AG04450 (cell line): Measurements from ENCODE around the gene DOCK4. TPM values are rescaled to one million over a fixed set of nuclear protein-coding genes. Genes with fewer than 3 reads are reported as not detected.

Source experiments
- CTCF ChIA-PET: fragments of 300-600, 350-600 bp; formaldehyde crosslinking; extraction: SDS; loops from one replicate; lab custom pipeline; 2022; ENCODE audit warnings: antibody characterized with exemption, inconsistent platforms; lab: Charles Lee
- POLR2A ChIA-PET: fragments of 350-600 bp; formaldehyde crosslinking; extraction: SDS; loops from one replicate; lab custom pipeline; 2021; ENCODE audit warnings: antibody characterized with exemption, inconsistent platforms; lab: Yijun Ruan, JAX
- DNase-seq: peaks from one replicate; pipeline ENCODE4 v3.0.0-alpha.2; 2011; ENCODE audit warnings: low read depth, low spot score
- H3K27ac ChIP-seq: one replicate; pipeline ENCODE4 v1.5.1; 2012; ENCODE audit warnings: low read depth, low read length, control low read depth
- H3K27me3 ChIP-seq: one replicate; pipeline ENCODE4 v1.6.0; 2012; ENCODE audit warnings: low read length; ENCODE audit not compliant: control insufficient read depth, insufficient read depth
- H3K4me3 ChIP-seq: 2 replicates; pipeline ENCODE4 v1.5.1; 2011; ENCODE audit warnings: mild to moderate bottlenecking, low read depth, low read length, control low read depth
- H3K9me3 ChIP-seq: 2 replicates; pipeline ENCODE4 v1.5.1; 2012; ENCODE audit warnings: low read length; ENCODE audit not compliant: control insufficient read depth, insufficient read depth
- polyA plus RNA-seq: library from polyadenylated mRNA; depleted of rRNA; stranded (reverse); fragments of >200 nt; gene quantifications from 2 replicates; pipeline ENCODE4 v1.2.3, GENCODE V29; 2011
- TF ChIP-seq, protein P1 (sequence below): IDR thresholded peaks from 2 replicates; pipeline ENCODE4 v1.5.1; 2011; ENCODE audit warnings: low read depth, low read length, control low read depth, inconsistent platforms

DOCK4 gene
- polyA plus RNA-seq, 1 experiment: 12.6 TPM

DNA sequence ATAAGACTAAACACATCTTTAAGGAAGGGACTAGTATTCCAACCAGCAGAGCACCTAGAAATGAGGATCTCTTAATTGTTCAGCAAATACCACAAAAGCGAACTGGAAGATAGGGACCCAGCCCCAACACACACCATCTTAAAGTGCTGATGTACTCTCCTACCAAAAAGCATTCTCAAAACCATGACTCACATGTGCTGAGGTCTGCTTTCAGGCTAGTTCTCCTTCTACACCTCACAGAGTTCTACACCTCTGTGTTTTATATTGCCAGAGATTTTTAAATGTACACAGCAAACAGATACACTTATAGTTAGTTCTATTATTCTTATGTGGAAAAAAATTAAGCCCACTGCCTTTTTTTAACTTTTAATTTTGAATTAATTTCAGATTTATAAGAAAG, 191.9 kb downstream of the DOCK4 start:
- no peak for DNase-seq
- Histone ChIP-seq H3K27me3 (no peaks in the 10 kb centered on the region), H3K9me3 (no peaks in the 10 kb centered on the region), H3K27ac (no peak overlapping the region), H3K4me3 (no peak overlapping the region)
- CTCF ChIA-PET: no interaction called here
- POLR2A ChIA-PET: no interaction called here
- TF ChIP-seq, protein P1, sequence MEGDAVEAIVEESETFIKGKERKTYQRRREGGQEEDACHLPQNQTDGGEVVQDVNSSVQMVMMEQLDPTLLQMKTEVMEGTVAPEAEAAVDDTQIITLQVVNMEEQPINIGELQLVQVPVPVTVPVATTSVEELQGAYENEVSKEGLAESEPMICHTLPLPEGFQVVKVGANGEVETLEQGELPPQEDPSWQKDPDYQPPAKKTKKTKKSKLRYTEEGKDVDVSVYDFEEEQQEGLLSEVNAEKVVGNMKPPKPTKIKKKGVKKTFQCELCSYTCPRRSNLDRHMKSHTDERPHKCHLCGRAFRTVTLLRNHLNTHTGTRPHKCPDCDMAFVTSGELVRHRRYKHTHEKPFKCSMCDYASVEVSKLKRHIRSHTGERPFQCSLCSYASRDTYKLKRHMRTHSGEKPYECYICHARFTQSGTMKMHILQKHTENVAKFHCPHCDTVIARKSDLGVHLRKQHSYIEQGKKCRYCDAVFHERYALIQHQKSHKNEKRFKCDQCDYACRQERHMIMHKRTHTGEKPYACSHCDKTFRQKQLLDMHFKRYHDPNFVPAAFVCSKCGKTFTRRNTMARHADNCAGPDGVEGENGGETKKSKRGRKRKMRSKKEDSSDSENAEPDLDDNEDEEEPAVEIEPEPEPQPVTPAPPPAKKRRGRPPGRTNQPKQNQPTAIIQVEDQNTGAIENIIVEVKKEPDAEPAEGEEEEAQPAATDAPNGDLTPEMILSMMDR: no peak

GRCh38 chr7:112013274-112013673, 192.9 kb downstream of the DOCK4 start:
- H3K27ac ChIP-seq: no peak overlapping the region
- H3K9me3 ChIP-seq: no peaks in the 10 kb centered on the region
- no peaks in the 10 kb centered on the region for H3K27me3 ChIP-seq
- no peak overlapping the region for H3K4me3 ChIP-seq
- DNase-seq: no peak
- TF ChIP-seq, protein P1: no peak
- POLR2A ChIA-PET: no interaction called here
- CTCF ChIA-PET: no interaction called here

GRCh38 chr7:112012242-112012641, 194.0 kb downstream of the DOCK4 start:
- ChIA-PET POLR2A (no interaction called here), CTCF (interaction anchor here (0.6 to 0.7 kb wide), 2 partner anchors 13 to 191 kb away, joined by 4 to 5 read pairs; no protein-coding TSS in a partner anchor)
- Histone ChIP-seq H3K27me3 (no peaks in the 10 kb centered on the region), H3K27ac (no peak overlapping the region), H3K9me3 (no peaks in the 10 kb centered on the region), H3K4me3 (no peak overlapping the region)
- TF ChIP-seq, protein P1: no peak
- no peak for DNase-seq

GRCh38 chr7:112010994-112011393, 195.2 kb downstream of the DOCK4 start:
- CTCF ChIA-PET: no interaction called here
- H3K4me3 ChIP-seq: no peak overlapping the region
- no peak for DNase-seq
- H3K9me3 ChIP-seq: no peaks in the 10 kb centered on the region
- TF ChIP-seq, protein P1: no peak
- no peak overlapping the region for H3K27ac ChIP-seq
- H3K27me3 ChIP-seq: no peaks in the 10 kb centered on the region
- POLR2A ChIA-PET: no interaction called here

GRCh38 chr7:112010109-112010508, 196.1 kb downstream of the DOCK4 start:
- Histone ChIP-seq H3K27me3 (no peaks in the 10 kb centered on the region), H3K27ac (no peak overlapping the region), H3K9me3 (no peaks in the 10 kb centered on the region), H3K4me3 (no peak overlapping the region)
- ChIA-PET CTCF (no interaction called here), POLR2A (no interaction called here)
- TF ChIP-seq, protein P1: no peak
- DNase-seq: no peak
